GM12878 (cell line): ENCODE measurements around the gene GRB10. TPM values are rescaled to one million over a fixed set of nuclear protein-coding genes. Genes with fewer than 3 reads are reported as not detected.

ENCODE experiments used
- ATAC-seq: fragments of 200-7000 bp; cut with Tn5 transposase; 3 replicates; pipeline ENCODE4 v1.9.1; 2020; ENCODE audit warnings: mild to moderate bottlenecking, moderate library complexity
- BruUV-seq: library from RNA; stranded (reverse); fragments of 400-500 nt; replicated peaks from 2 replicates; lab custom pipeline; 2021; lab: Mats Ljungman, UMichigan
- CTCF ChIA-PET: fragments of 300-600 bp; sonication (Branson Sonifier 250); formaldehyde crosslinking; extraction: SDS; loops from one replicate; lab custom pipeline; 2021; ENCODE audit warnings: inconsistent platforms; lab: Yijun Ruan, JAX
- POLR2A ChIA-PET: fragments of 350-600 bp; formaldehyde crosslinking; extraction: SDS; loops from one replicate; lab custom pipeline; 2021; ENCODE audit warnings: inconsistent platforms; lab: Charles Lee
- RAD21 ChIA-PET: fragments of 300-600 bp; sonication (Branson Sonifier 250); formaldehyde crosslinking; loops from one replicate; lab custom pipeline; 2023; ENCODE audit warnings: antibody characterized with exemption; ENCODE audit not compliant: unreplicated experiment; lab: Charles Lee
- SMC1A ChIA-PET: fragments of 300-600 bp; sonication (Branson Sonifier 250); formaldehyde crosslinking; loops from one replicate; lab custom pipeline; 2023; ENCODE audit not compliant: unreplicated experiment, uncharacterized antibody; lab: Charles Lee
- DNase-seq: peaks from one replicate; pipeline ENCODE4 v3.0.0-alpha.2; 2011; ENCODE audit warnings: low read depth, low spot score
- FAIRE-seq: peaks from 3 replicates; lab custom pipeline; 2011; peaks lifted over from hg19 to GRCh38; lab: Jason Lieb, UNC
- H2AFZ ChIP-seq: 2 replicates; pipeline ENCODE4 v1.6.0; 2011; ENCODE audit warnings: low read depth, low read length, control low read depth; ENCODE audit not compliant: control insufficient read depth
- H3K27ac ChIP-seq: 2 replicates; pipeline ENCODE4 v1.5.1; 2011; ENCODE audit warnings: control low read depth; ENCODE audit not compliant: control insufficient read depth, insufficient read depth
- H3K27me3 ChIP-seq, 2 experiments: replicated peaks in 1 of 2; 2 replicates each; pipeline versions ENCODE4 v1.6.0 to v1.6.1; 2011; ENCODE audit warnings: low read length in 1 of 2; ENCODE audit not compliant: control insufficient read depth in 2 of 2, insufficient read depth in 2 of 2
- H3K36me3 ChIP-seq, 2 experiments: 2 replicates each; pipeline ENCODE4 v1.5.1; 2011; ENCODE audit warnings: low read length in 1 of 2; ENCODE audit not compliant: control insufficient read depth in 2 of 2, insufficient read depth in 2 of 2
- H3K4me1 ChIP-seq: 2 replicates; pipeline ENCODE4 v1.6.1; 2011; ENCODE audit warnings: mild to moderate bottlenecking, low read length, moderate library complexity, mixed read lengths; ENCODE audit not compliant: control insufficient read depth, insufficient read depth
- H3K4me2 ChIP-seq: 2 replicates; pipeline ENCODE4 v1.6.0; 2011; ENCODE audit warnings: control low read depth; ENCODE audit not compliant: control insufficient read depth, insufficient read depth
- H3K4me3 ChIP-seq: fragments of 200-600 bp; sonication (generic); 2 replicates; pipeline ENCODE4 v1.5.1; 2016
- H3K79me2 ChIP-seq: 2 replicates; pipeline ENCODE4 v1.6.0; 2011; ENCODE audit warnings: low read length; ENCODE audit not compliant: control insufficient read depth, insufficient read depth
- H3K9ac ChIP-seq: 2 replicates; pipeline ENCODE4 v1.8.0; 2011; ENCODE audit warnings: low read length, control low read depth, mixed read lengths; ENCODE audit not compliant: control insufficient read depth, insufficient read depth
- H3K9me3 ChIP-seq: replicated peaks from 3 replicates; pipeline ENCODE4 v1.5.1; 2011; ENCODE audit warnings: mild to moderate bottlenecking, low read length; ENCODE audit not compliant: control insufficient read depth, insufficient read depth
- H4K20me1 ChIP-seq: 2 replicates; pipeline ENCODE4 v1.6.0; 2011; ENCODE audit not compliant: control insufficient read depth, insufficient read depth
- ASH2L ChIP-seq: fragments of 300-600, 200-600 bp; sonication (generic); IDR thresholded peaks from 2 replicates; pipeline ENCODE4 v1.6.1; 2017; ENCODE audit warnings: low read depth, mild to moderate bottlenecking, borderline replicate concordance
- E2F4 ChIP-seq: IDR thresholded peaks from 2 replicates; pipeline ENCODE4 v1.6.1; 2012; ENCODE audit warnings: low read depth, low read length, improper control_type of control experiment
- MTA3 ChIP-seq: IDR thresholded peaks from 2 replicates; pipeline ENCODE4 v1.6.1; 2012; ENCODE audit warnings: low read length, inconsistent platforms, borderline replicate concordance
- NFYA ChIP-seq: IDR thresholded peaks from 2 replicates; pipeline ENCODE4 v1.6.1; 2011; ENCODE audit warnings: low read depth, mild to moderate bottlenecking, low read length, improper control_type of control experiment, borderline replicate concordance
- NFYB ChIP-seq: IDR thresholded peaks from 2 replicates; pipeline ENCODE4 v1.6.1; 2011; ENCODE audit warnings: low read depth, mild to moderate bottlenecking, low read length, improper control_type of control experiment, moderate library complexity; ENCODE audit not compliant: insufficient read depth
- TAF1 ChIP-seq: IDR thresholded peaks from 2 replicates; pipeline ENCODE4 v1.6.1; 2011; ENCODE audit warnings: mild to moderate bottlenecking, low read depth, low read length, borderline replicate concordance
- WGBS: methylation state at CpG from one replicate; pipeline ENCODE4 v1.1.6; 2016; ENCODE audit warnings: low lambda C conversion rate; ENCODE audit not compliant: insufficient replicate concordance, insufficient coverage; ENCODE audit errors: missing lambda C conversion rate; 5-methylcytosine and 5-hydroxymethylcytosine counted together
- in situ Hi-C: fragments of 300-500 bp; cut with MboI; formaldehyde crosslinking; loops from 9 replicates; pipeline ENCODE4 v1.14.3; 2018; ENCODE audit warnings: mixed read lengths
- intact Hi-C: fragments of 100-400 bp; cut with micrococcal nuclease; formaldehyde crosslinking; loops from one replicate; pipeline ENCODE4 v1.14.2; 2022; ENCODE audit not compliant: unreplicated experiment
- polyA plus RNA-seq, 11 experiments: library from polyadenylated mRNA; depleted of rRNA in 4 of 11; unstranded in 6 of 11; stranded (reverse) in 5 of 11; fragments of >200 nt; fragmentation: Nextera tagmentation in 4 of 11; fragmentation: Illumina TruSeq in 1 of 11; extraction: Ambion mirVana in 4 of 11; extraction: Trizol in 1 of 11; gene quantifications; 1 replicate in 1 of 11; 2 replicates in 10 of 11; pipeline versions ENCODE4 v1.2.1 to v1.2.3, GENCODE V29; 2011 to 2016; ENCODE audit warnings: inconsistent platforms in 2 of 11, missing spikeins in 2 of 11, low read depth in 1 of 11
- total RNA-seq, 4 experiments: library from RNA; depleted of rRNA in 3 of 4; stranded (reverse); fragments of >200 nt in 3 of 4; fragmentation: Illumina TruSeq in 1 of 4; extraction: Trizol in 1 of 4; gene quantifications; 2 replicates each; pipeline versions ENCODE4 v1.2.1 to v1.2.3, GENCODE V29; 2013 to 2021

The GRB10 gene
- total and polyA plus RNA-seq, 10 of the 15 experiments (the other 5 are each of a cell fraction or from before 2014, with no cell fraction given): 0.04 to 0.33 TPM; not detected in 8

GRCh38 chr7:50771120-50772002 lies 11.3 kb downstream of the GRB10 start (continued):
- TF ChIP-seq NFYB: no peak
- TF ChIP-seq MTA3: no peak
- no peak for TF ChIP-seq E2F4
- TF ChIP-seq NFYA: no peak
- no peak for TF ChIP-seq TAF1

- no peak for DNase-seq
- no peak for FAIRE-seq
- BruUV-seq: no TSS peak
- RAD21 ChIA-PET: no interaction called here
- no peak for ATAC-seq
- no peaks in the 10 kb centered on the region for H3K79me2 ChIP-seq
- SMC1A ChIA-PET: no interaction called here
- H2AFZ ChIP-seq: no peak overlapping the region
- TF ChIP-seq NFYB: 0 out of 2 replicates have a peak, but pooled peaks have one; percentile 49
- TF ChIP-seq ASH2L: no peak
- in situ Hi-C loops: no loop called here
- 2% methylated on average over 10 of the region's 10 CpGs for WGBS
- H3K27ac ChIP-seq: no peak overlapping the region
- no peaks in the 10 kb centered on the region for H4K20me1 ChIP-seq
- POLR2A ChIA-PET: no interaction called here
- no peaks in the 10 kb centered on the region for H3K4me1 ChIP-seq
- H3K4me2 ChIP-seq: no peak overlapping the region
- H3K9ac ChIP-seq: no peak overlapping the region
- no peaks in the 10 kb centered on the region for H3K9me3 ChIP-seq
- intact Hi-C loops: no loop called here
- CTCF ChIA-PET: no interaction called here
- H3K36me3 ChIP-seq: no peaks in the 10 kb centered on the region
- H3K4me3 ChIP-seq: no peak overlapping the region
- no peaks in the 10 kb centered on the region; a peak in 2 of 4 replicates for H3K27me3 ChIP-seq
Measured at GRCh38 chr7:50768485-50769474, 13.9 kb downstream of the GRB10 start.
